Mucosa of stomach (tissue), 1 donor: ENCODE results near the gene NEURL3.
"Not testable (repeated sequence)": the region's sequence is repeated elsewhere in the genome, so short reads cannot be mapped to it uniquely, and the experiment has no call there.

Experiments used
- H3K27me3 ChIP-seq: one replicate; pipeline ENCODE4 v1.7.0; 2013; ENCODE audit warnings: mild to moderate bottlenecking, low read length; ENCODE audit not compliant: control insufficient read depth, insufficient read depth
- H3K36me3 ChIP-seq: one replicate; pipeline ENCODE4 v1.7.0; 2013; ENCODE audit warnings: low read length; ENCODE audit not compliant: control insufficient read depth, insufficient read depth
- H3K4me1 ChIP-seq: one replicate; pipeline ENCODE4 v1.7.0; 2013; ENCODE audit warnings: mild to moderate bottlenecking, low read length; ENCODE audit not compliant: control insufficient read depth, insufficient read depth
- H3K4me3 ChIP-seq: one replicate; pipeline ENCODE4 v1.7.0; 2013; ENCODE audit warnings: low read length
- H3K9ac ChIP-seq: one replicate; pipeline ENCODE4 v1.7.0; 2013; ENCODE audit warnings: mild to moderate bottlenecking, low read length, moderate library complexity
- H3K9me3 ChIP-seq: one replicate; pipeline ENCODE4 v1.7.0; 2013; ENCODE audit warnings: mild to moderate bottlenecking, low read length, moderate library complexity; ENCODE audit not compliant: control insufficient read depth
- donor health status: Pancreatic carcinoma.

Gene NEURL3

GRCh38 chr2:96485350-96485749, 19.8 kb downstream of the NEURL3 start:
- Histone ChIP-seq H3K4me1 (peaks cover 5% of the 10 kb centered on the region), H3K36me3 (no peaks in the 10 kb centered on the region), H3K9me3 (no peaks in the 10 kb centered on the region), H3K27me3 (no peaks in the 10 kb centered on the region), H3K9ac (peak overlapping the region; percentile 78), H3K4me3 (no peak overlapping the region)

- Histone ChIP-seq H3K9ac (no peak overlapping the region), H3K36me3 (no peaks in the 10 kb centered on the region), H3K27me3 (no peaks in the 10 kb centered on the region), H3K4me3 (no peak overlapping the region), H3K4me1 (peaks cover 5% of the 10 kb centered on the region), H3K9me3 (no peaks in the 10 kb centered on the region)
These were observed 21.1 kb downstream of the NEURL3 start for GRCh38 chr2:96484091-96484490.

DNA sequence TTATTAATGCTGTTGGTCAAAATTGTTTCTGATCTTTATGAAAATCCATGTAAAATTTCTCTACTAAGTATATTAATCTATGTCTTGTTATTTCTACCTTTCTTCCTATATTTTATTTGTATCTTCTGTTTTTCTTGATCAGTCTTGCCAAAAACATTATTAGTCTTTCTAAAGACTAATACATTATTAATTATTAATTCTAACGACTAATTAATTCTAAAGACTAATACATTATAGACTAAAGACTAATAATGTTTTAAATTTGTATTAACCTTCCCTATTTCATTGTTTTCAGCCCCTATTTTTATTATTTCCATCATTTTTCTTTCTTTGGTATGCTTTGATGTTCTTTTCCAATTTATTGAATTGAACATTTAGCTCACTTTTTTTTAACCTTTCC, 27.7 kb downstream of the NEURL3 start:
- Histone ChIP-seq H3K4me1 (no peaks in the 10 kb centered on the region), H3K9ac (no peak overlapping the region), H3K36me3 (no peaks in the 10 kb centered on the region), H3K9me3 (no peaks in the 10 kb centered on the region), H3K4me3 (no peak overlapping the region), H3K27me3 (no peaks in the 10 kb centered on the region)

DNA sequence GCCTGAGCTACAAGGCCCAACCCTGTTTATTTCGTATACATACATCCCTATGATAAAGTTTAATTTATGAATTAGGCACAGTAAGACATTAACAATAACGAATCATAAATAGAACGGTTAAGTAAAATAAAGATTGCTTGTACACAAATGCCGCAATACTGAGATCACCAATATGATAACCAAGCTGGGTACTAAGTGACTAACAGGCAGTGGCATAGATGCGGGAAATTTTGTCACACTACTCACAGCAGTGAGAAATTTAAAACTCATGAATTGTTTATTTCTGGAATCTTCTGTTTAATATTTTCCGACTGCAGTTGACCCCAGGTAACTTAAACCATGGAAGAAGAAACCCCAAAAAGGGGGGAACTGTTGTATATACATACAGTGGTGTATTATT, 33.4 kb downstream of the NEURL3 start:
- H3K9me3 ChIP-seq, result no peaks in the 10 kb centered on the region
- no peak overlapping the region for H3K4me3 ChIP-seq
- H3K4me1 ChIP-seq, result no peaks in the 10 kb centered on the region
- H3K36me3 ChIP-seq, result no peaks in the 10 kb centered on the region
- H3K9ac ChIP-seq, result no peak overlapping the region
- peaks cover 4% of the 10 kb centered on the region for H3K27me3 ChIP-seq

- no peaks in the 10 kb centered on the region for H3K4me1 ChIP-seq
- no peaks in the 10 kb centered on the region for H3K36me3 ChIP-seq
- no peaks in the 10 kb centered on the region for H3K9me3 ChIP-seq
- H3K9ac ChIP-seq, result peak overlapping the region; percentile 47
- no peak overlapping the region for H3K4me3 ChIP-seq
- peaks cover 4% of the 10 kb centered on the region for H3K27me3 ChIP-seq
These were observed 34.5 kb downstream of the NEURL3 start for GRCh38 chr2:96470636-96471035.

DNA sequence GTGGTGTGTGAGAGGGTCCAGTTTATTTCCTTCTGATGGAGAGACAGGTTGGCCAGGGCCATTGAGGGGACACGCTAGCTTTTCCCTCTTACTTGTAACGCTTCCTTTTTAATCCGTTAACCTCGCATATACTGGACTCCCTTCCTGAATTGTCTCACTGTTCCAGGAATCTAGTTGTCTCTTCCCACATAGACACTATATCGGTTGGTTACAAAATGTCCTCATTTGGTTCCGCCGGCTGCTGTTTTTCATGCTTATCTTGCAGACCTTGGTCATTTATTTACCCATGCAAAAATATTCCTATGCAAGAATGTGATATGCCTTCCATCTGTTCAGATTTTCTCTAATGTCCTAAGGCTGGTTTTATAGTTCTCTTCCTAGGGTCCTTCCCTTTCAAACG, 35.0 kb downstream of the NEURL3 start:
- Histone ChIP-seq H3K9me3 (no peaks in the 10 kb centered on the region), H3K9ac (peak overlapping the region; percentile 47), H3K36me3 (no peaks in the 10 kb centered on the region), H3K4me3 (no peak overlapping the region), H3K4me1 (no peaks in the 10 kb centered on the region), H3K27me3 (peaks cover 4% of the 10 kb centered on the region)

DNA sequence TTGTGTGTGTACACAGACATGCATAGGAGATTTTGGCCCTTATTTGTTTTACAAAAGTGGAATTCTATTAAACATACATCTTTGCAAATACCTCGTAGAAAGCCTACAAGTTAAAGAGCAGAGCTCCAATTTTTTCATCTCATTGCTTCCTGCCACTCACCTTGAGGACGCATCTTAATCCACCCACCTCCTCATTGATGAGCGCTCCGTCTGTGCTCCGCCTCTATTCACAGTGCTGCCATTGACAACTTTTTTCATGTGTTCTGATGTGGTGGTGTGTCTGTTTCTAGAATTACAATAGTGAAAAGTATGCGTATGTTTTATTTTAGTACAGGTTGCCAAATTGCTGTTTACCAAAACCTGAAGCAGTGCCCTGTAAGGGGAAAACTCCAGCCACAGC, 36.3 kb downstream of the NEURL3 start:
- Histone ChIP-seq H3K9me3 (no peaks in the 10 kb centered on the region), H3K27me3 (peaks cover 4% of the 10 kb centered on the region), H3K9ac (no peak overlapping the region), H3K4me3 (no peak overlapping the region), H3K36me3 (no peaks in the 10 kb centered on the region), H3K4me1 (no peaks in the 10 kb centered on the region)

- H3K27me3 ChIP-seq, result no peaks in the 10 kb centered on the region
- no peak overlapping the region for H3K4me3 ChIP-seq
- no peaks in the 10 kb centered on the region for H3K4me1 ChIP-seq
- H3K36me3 ChIP-seq, result no peaks in the 10 kb centered on the region
- H3K9me3 ChIP-seq, result no peaks in the 10 kb centered on the region
- no peak overlapping the region for H3K9ac ChIP-seq
These were observed 40.5 kb downstream of the NEURL3 start for GRCh38 chr2:96464651-96465050.

GRCh38 chr2:96464061-96464460, 41.1 kb downstream of the NEURL3 start:
- Histone ChIP-seq H3K36me3 (no peaks in the 10 kb centered on the region), H3K27me3 (no peaks in the 10 kb centered on the region), H3K9ac (no peak overlapping the region), H3K4me1 (no peaks in the 10 kb centered on the region), H3K9me3 (no peaks in the 10 kb centered on the region), H3K4me3 (no peak overlapping the region)

DNA sequence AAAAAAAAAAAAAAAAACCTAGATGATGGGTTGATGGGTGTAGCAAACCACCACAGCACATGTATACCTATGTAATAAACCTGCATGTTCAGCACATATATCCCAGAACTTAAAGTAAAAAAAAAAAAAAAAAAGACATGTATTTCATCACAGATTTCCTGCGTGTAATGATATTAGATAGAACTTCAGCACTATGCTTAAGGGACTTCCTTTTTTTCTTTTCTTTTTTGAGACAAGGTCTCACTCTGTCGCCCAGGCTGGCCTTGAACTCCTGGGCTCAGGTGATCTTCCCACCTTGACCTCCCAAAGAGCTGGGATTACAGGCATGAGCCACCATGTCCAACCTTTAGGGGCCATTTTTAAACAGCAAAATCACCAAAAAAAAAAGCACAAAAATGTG, 42.0 kb downstream of the NEURL3 start:
- Histone ChIP-seq H3K36me3 (no peaks in the 10 kb centered on the region), H3K27me3 (no peaks in the 10 kb centered on the region), H3K9ac (no peak overlapping the region), H3K9me3 (no peaks in the 10 kb centered on the region), H3K4me3 (no peak overlapping the region), H3K4me1 (no peaks in the 10 kb centered on the region)

GRCh38 chr2:96461616-96462015, 43.5 kb downstream of the NEURL3 start:
- H3K4me3 ChIP-seq, H3K27me3 ChIP-seq, H3K4me1 ChIP-seq, H3K9me3 ChIP-seq, H3K36me3 ChIP-seq, H3K9ac ChIP-seq: not testable (repeated sequence)

- H3K9ac ChIP-seq, result no peak overlapping the region
- H3K36me3 ChIP-seq, result no peaks in the 10 kb centered on the region
- no peaks in the 10 kb centered on the region for H3K4me1 ChIP-seq
- no peaks in the 10 kb centered on the region for H3K27me3 ChIP-seq
- no peaks in the 10 kb centered on the region for H3K9me3 ChIP-seq
- no peak overlapping the region for H3K4me3 ChIP-seq
These were observed 53.1 kb downstream of the NEURL3 start for GRCh38 chr2:96452053-96452452.

DNA sequence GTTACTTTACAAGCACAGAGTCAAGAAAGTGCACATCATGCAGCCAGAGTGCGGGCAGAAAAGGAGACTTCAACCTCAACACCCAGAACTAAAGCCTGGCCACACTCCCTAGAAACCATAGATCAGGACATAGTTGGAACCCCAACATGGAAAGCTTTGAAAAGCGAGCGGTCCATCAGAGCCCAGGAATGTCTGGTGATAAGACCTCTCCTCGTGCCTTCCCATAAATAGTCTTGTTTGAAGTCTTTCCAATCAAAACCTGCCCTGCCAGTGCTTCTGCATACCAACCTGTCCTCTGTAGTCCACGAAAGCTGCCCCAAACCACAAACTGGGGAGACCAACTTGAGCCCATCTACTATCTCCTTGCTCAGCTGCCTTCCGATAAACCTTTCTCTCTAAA, 55.5 kb downstream of the NEURL3 start:
- H3K4me3 ChIP-seq, result no peak overlapping the region
- no peaks in the 10 kb centered on the region for H3K27me3 ChIP-seq
- H3K9me3 ChIP-seq, result no peaks in the 10 kb centered on the region
- H3K4me1 ChIP-seq, result no peaks in the 10 kb centered on the region
- H3K9ac ChIP-seq, result no peak overlapping the region
- no peaks in the 10 kb centered on the region for H3K36me3 ChIP-seq
